Astrocyte (in vitro differentiated cells and primary cell): Measurements from ENCODE around the gene ZW10. TPM values are rescaled to one million over a fixed set of nuclear protein-coding genes. Genes with fewer than 3 reads are reported as not detected.

Source experiments
- DNase-seq: peaks from one replicate; pipeline ENCODE4 v3.0.0-alpha.2; 2010; ENCODE audit warnings: low read depth
- FAIRE-seq: peaks from 2 replicates; lab custom pipeline; 2011; peaks lifted over from hg19 to GRCh38; lab: Jason Lieb, UNC
- H2AFZ ChIP-seq: 2 replicates; pipeline ENCODE4 v1.6.0; 2012; ENCODE audit warnings: low read depth, low read length, inconsistent platforms
- H3K27ac ChIP-seq: 2 replicates; pipeline ENCODE4 v1.5.1; 2011; ENCODE audit warnings: low read depth, low read length, inconsistent platforms
- H3K27me3 ChIP-seq: 2 replicates; pipeline ENCODE4 v1.6.0; 2011; ENCODE audit warnings: low read length, inconsistent platforms; ENCODE audit not compliant: insufficient read depth
- H3K36me3 ChIP-seq: 2 replicates; pipeline ENCODE4 v1.5.1; 2011; ENCODE audit warnings: low read length, inconsistent platforms; ENCODE audit not compliant: insufficient read depth
- H3K4me1 ChIP-seq: 2 replicates; pipeline ENCODE4 v1.5.1; 2011; ENCODE audit warnings: low read length, inconsistent platforms; ENCODE audit not compliant: insufficient read depth
- H3K4me2 ChIP-seq: 2 replicates; pipeline ENCODE4 v1.6.0; 2012; ENCODE audit warnings: low read length, inconsistent platforms
- H3K4me3 ChIP-seq: 2 replicates; pipeline ENCODE4 v1.5.1; 2011; ENCODE audit warnings: low read depth, mild to moderate bottlenecking, low read length, inconsistent platforms; ENCODE audit not compliant: insufficient read depth
- H3K79me2 ChIP-seq: 2 replicates; pipeline ENCODE4 v1.6.0; 2012; ENCODE audit warnings: mild to moderate bottlenecking, low read length, inconsistent platforms; ENCODE audit not compliant: insufficient read depth
- H3K9ac ChIP-seq: 2 replicates; pipeline ENCODE4 v1.6.0; 2012; ENCODE audit warnings: mild to moderate bottlenecking, low read length, inconsistent platforms
- H3K9me3 ChIP-seq: 2 replicates; pipeline ENCODE4 v1.5.1; 2012; ENCODE audit warnings: low read depth, mild to moderate bottlenecking, low read length, inconsistent platforms; ENCODE audit not compliant: insufficient read depth
- H4K20me1 ChIP-seq: 2 replicates; pipeline ENCODE4 v1.6.0; 2012; ENCODE audit warnings: low read length, inconsistent platforms; ENCODE audit not compliant: insufficient read depth
- H3K27ac Mint-ChIP-seq: one replicate; pipeline ENCODE4 v1.8.0; 2021; ENCODE audit warnings: mild to moderate bottlenecking, mixed read lengths; ENCODE audit not compliant: unreplicated experiment
- H3K27me3 Mint-ChIP-seq: one replicate; pipeline ENCODE4 v1.8.0; 2021; ENCODE audit warnings: low read depth, mixed read lengths; ENCODE audit not compliant: unreplicated experiment
- H3K36me3 Mint-ChIP-seq: one replicate; pipeline ENCODE4 v1.8.0; 2021; ENCODE audit warnings: low read depth, mixed read lengths; ENCODE audit not compliant: unreplicated experiment
- H3K4me1 Mint-ChIP-seq: one replicate; pipeline ENCODE4 v1.8.0; 2021; ENCODE audit warnings: low read depth, mixed read lengths; ENCODE audit not compliant: unreplicated experiment
- H3K4me3 Mint-ChIP-seq: one replicate; pipeline ENCODE4 v1.8.0; 2021; ENCODE audit warnings: mild to moderate bottlenecking, moderate library complexity, mixed read lengths; ENCODE audit not compliant: unreplicated experiment
- H3K9me3 Mint-ChIP-seq: one replicate; pipeline ENCODE4 v1.8.0; 2021; ENCODE audit warnings: mild to moderate bottlenecking, mixed read lengths; ENCODE audit not compliant: unreplicated experiment
- EZH2 ChIP-seq: IDR thresholded peaks from 2 replicates; pipeline ENCODE4 v1.6.1; 2012; ENCODE audit warnings: mild to moderate bottlenecking, low read length, inconsistent platforms; ENCODE audit not compliant: insufficient read depth
- total RNA-seq: library from RNA; stranded (reverse); gene quantifications from 2 replicates; pipeline ENCODE4 v1.2.1, GENCODE V29; 2021
- TF ChIP-seq, protein P1 (sequence below): IDR thresholded peaks from 2 replicates; pipeline ENCODE4 v1.5.1; 2011; ENCODE audit warnings: low read depth, mild to moderate bottlenecking, inconsistent platforms, low read length, moderate library complexity; ENCODE audit not compliant: insufficient read depth

The ZW10 gene
- total RNA-seq, 1 donor from 2014 or later, result 17.9 TPM

DNA sequence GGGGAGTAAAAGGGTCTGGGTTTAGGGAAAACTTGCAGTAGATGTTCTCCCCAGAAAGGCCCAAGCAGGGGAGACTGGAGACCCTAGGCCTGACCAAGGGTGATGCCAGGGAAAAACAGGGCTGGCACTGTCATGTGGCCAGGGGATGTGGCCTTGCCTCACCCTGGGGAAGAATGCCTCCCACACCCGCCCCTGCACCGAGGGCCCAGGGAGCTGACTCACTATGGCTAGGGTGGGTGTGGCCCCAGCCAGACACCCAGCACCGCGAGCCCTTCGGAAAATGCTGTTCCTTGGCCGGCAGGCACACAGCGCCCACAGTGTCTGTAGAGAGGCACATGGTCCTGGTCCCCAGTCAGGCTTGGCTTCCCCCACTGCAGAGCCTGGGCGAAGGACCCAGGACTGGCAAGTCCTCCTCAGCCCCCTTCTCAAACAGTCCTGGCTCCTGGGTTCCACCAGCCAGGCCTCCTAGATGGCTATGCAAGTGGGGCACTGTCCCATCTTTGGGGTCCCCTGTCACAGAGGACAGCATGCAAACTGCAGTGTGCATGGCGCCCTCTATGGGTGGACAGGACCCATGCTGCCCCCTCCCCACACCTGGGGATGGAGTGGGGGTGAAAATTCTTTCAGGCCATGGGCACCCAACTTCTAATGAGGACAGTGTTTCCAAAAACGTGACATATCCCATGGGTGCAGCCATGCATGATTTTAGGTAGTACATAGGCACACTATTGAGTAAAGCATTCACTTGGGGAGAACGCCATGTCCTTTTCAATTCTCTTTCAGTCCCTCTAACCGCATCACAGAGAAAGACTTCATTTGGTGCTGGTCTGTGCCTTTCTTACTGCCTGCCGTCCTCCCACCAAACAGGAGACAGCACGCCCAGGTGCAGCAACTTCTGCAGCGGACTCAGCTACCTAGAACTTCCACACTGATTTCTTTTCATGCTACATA is 82.6 kb downstream of the ZW10 start:
- peaks cover 8% of the 10 kb centered on the region for H3K36me3 Mint-ChIP-seq
- Histone ChIP-seq H3K27ac (peak overlapping the region; percentile 79), H4K20me1 (no peaks in the 10 kb centered on the region), H2AFZ (peak overlapping the region; percentile 74), H3K4me2 (peak overlapping the region; percentile 62), H3K4me1 (peaks cover 13% of the 10 kb centered on the region), H3K79me2 (no peaks in the 10 kb centered on the region), H3K4me3 (no peak overlapping the region), H3K9me3 (no peaks in the 10 kb centered on the region), H3K9ac (peak overlapping the region; percentile 61), H3K36me3 (no peaks in the 10 kb centered on the region), H3K27me3 (no peaks in the 10 kb centered on the region)
- H3K4me3 Mint-ChIP-seq, result no peak overlapping the region
- H3K9me3 Mint-ChIP-seq, result no peaks in the 10 kb centered on the region
- FAIRE-seq (no peak), DNase-seq (peak; percentile 79)
- TF ChIP-seq EZH2, result no peak
- TF ChIP-seq, protein P1, sequence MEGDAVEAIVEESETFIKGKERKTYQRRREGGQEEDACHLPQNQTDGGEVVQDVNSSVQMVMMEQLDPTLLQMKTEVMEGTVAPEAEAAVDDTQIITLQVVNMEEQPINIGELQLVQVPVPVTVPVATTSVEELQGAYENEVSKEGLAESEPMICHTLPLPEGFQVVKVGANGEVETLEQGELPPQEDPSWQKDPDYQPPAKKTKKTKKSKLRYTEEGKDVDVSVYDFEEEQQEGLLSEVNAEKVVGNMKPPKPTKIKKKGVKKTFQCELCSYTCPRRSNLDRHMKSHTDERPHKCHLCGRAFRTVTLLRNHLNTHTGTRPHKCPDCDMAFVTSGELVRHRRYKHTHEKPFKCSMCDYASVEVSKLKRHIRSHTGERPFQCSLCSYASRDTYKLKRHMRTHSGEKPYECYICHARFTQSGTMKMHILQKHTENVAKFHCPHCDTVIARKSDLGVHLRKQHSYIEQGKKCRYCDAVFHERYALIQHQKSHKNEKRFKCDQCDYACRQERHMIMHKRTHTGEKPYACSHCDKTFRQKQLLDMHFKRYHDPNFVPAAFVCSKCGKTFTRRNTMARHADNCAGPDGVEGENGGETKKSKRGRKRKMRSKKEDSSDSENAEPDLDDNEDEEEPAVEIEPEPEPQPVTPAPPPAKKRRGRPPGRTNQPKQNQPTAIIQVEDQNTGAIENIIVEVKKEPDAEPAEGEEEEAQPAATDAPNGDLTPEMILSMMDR, result peak; percentile 19
- H3K27ac Mint-ChIP-seq, result peak overlapping the region; percentile 59
- peaks cover 13% of the 10 kb centered on the region for H3K4me1 Mint-ChIP-seq
- peaks cover 2% of the 10 kb centered on the region for H3K27me3 Mint-ChIP-seq

DNA sequence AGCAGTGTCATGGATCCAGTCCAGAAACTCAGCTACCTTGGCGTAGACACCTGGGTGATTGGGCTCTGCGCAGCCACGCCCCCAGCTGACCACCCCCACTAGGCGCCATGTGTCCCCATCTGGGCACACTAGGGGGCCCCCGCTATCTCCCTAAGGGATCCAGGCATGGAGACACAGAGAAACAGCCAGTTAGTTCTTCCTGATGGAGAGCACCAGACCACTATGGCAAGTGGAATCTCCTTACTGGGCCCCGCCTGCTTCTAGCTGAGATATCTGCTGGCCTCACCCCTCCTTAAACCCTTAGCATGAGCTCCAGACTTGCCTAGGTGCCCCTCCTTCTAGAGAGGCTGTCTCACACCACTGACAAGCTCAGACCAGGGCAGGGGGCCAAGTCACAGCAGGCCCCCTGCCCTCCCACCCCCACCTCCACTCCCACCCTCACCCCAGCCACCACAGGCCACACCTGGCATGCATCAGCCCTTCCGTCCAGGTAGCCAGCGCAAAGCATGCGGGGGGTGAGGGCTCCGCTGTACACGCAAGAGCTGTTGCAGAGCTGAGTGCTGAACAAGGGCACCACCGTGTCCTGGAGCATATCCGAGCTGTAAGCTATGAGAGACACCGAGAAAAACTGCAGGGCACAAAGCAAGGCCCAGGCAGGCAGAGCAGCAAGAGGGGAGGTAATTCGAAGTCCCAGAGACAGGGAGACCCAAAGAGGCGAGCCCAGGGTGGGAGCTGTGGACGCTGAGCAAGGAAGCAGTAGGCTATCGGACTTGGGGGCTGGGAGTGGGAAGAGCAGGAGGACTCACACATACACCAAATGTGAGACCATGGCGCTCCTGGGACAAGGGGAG is 83.5 kb downstream of the ZW10 start:
- H3K36me3 ChIP-seq, result no peaks in the 10 kb centered on the region
- Mint-ChIP-seq H3K27me3 (peaks cover 5% of the 10 kb centered on the region), H3K9me3 (no peaks in the 10 kb centered on the region), H3K36me3 (peaks cover 5% of the 10 kb centered on the region), H3K4me3 (no peak overlapping the region), H3K4me1 (peaks cover 13% of the 10 kb centered on the region), H3K27ac (peak overlapping the region; percentile 59)
- H3K9ac ChIP-seq, result peak overlapping the region; percentile 61
- no peaks in the 10 kb centered on the region for H3K9me3 ChIP-seq
- no peak for TF ChIP-seq EZH2
- TF ChIP-seq, protein P1, result no peak
- no peak for DNase-seq
- FAIRE-seq, result no peak
- peak overlapping the region; percentile 74 for H2AFZ ChIP-seq
- peak overlapping the region; percentile 62 for H3K4me2 ChIP-seq
- no peaks in the 10 kb centered on the region for H3K79me2 ChIP-seq
- H3K27me3 ChIP-seq, result no peaks in the 10 kb centered on the region
- no peaks in the 10 kb centered on the region for H4K20me1 ChIP-seq
- peaks cover 13% of the 10 kb centered on the region for H3K4me1 ChIP-seq
- peak overlapping the region; percentile 79 for H3K27ac ChIP-seq
- no peak overlapping the region for H3K4me3 ChIP-seq
